NB4 (cell line): ENCODE results near the gene PNLIPRP2.

Experiments
- DNase-seq: peaks from one replicate; pipeline ENCODE4 v3.0.0; 2010; ENCODE audit warnings: low read depth
- H3K4me3 ChIP-seq: one replicate; pipeline ENCODE4 v1.5.1; 2011; ENCODE audit warnings: mild to moderate bottlenecking, low read depth, low read length, moderate library complexity
- CTCF ChIP-seq: IDR thresholded peaks from one replicate; pipeline ENCODE4 v1.5.1; 2012; ENCODE audit warnings: low read depth, low read length
- MAX ChIP-seq: IDR thresholded peaks from 2 replicates; pipeline ENCODE4 v1.6.1; 2011; ENCODE audit warnings: low read depth, low read length
- MYC ChIP-seq: IDR thresholded peaks from 2 replicates; pipeline ENCODE4 v1.6.1; 2011; ENCODE audit warnings: low read depth, low read length
- POLR2A ChIP-seq: IDR thresholded peaks from 2 replicates; pipeline ENCODE4 v1.6.1; 2011; ENCODE audit warnings: mild to moderate bottlenecking; ENCODE audit not compliant: insufficient read length; ENCODE audit errors: extremely low read depth

PNLIPRP2 gene

GRCh38 chr10:116620423-116621400, at the start of gene PNLIPRP2:
PNLIPRP2 (plus strand) TSS chr10:116620953.
- no peak for TF ChIP-seq MYC
- TF ChIP-seq CTCF = no peak
- TF ChIP-seq POLR2A = no peak
- no peak for TF ChIP-seq MAX
- no peak within 1 kb of the TSS for H3K4me3 ChIP-seq
- no peak for DNase-seq

GRCh38 chr10:116574797-116575196, 46.0 kb upstream of the PNLIPRP2 start:
- no peak overlapping the region for H3K4me3 ChIP-seq
- TF ChIP-seq MAX (no peak), POLR2A (no peak), MYC (no peak), CTCF (no peak)
- no peak for DNase-seq

- DNase-seq = no peak
- no peak overlapping the region for H3K4me3 ChIP-seq
- TF ChIP-seq CTCF = no peak
- TF ChIP-seq POLR2A = no peak
- no peak for TF ChIP-seq MYC
- no peak for TF ChIP-seq MAX
These were observed 32.7 kb upstream of the PNLIPRP2 start for GRCh38 chr10:116587878-116588591.

- H3K4me3 ChIP-seq = no peak overlapping the region
- TF ChIP-seq MYC (no peak), POLR2A (no peak), MAX (no peak), CTCF (no peak)
- DNase-seq = no peak
These were observed 31.8 kb upstream of the PNLIPRP2 start for GRCh38 chr10:116588995-116589394.

GRCh38 chr10:116589926-116590325, 30.8 kb upstream of the PNLIPRP2 start:
- no peak for TF ChIP-seq CTCF
- no peak for TF ChIP-seq MAX
- TF ChIP-seq POLR2A = no peak
- no peak for TF ChIP-seq MYC
- no peak for DNase-seq
- no peak overlapping the region for H3K4me3 ChIP-seq
